Nucleus accumbens (tissue), 56 donors: ENCODE measurements around the gene SNAPC4.

Experiments
- DNase-seq, 56 donors: peaks; one replicate each; lab custom pipeline; 2025; lab: John Stamatoyannopoulos, UW

SNAPC4 gene

GRCh38 chr9:136373300-136374182 lies 26.4 kb downstream of the SNAPC4 start, which contains the start of gene CARD9:
Gene CARD9 (minus strand): TSS chr9:136373669. CDS start chr9:136372078, 1,591 bp downstream.
- DNase-seq: peak in 11 of 56 donors; percentile 19 to 49 (median 36)

GRCh38 chr9:136372561-136373299 lies 27.2 kb downstream of the SNAPC4 start:
- DNase-seq: peak in 11 of 56 donors; percentile 13 to 59 (median 23)

- no peak for DNase-seq
Observed at GRCh38 chr9:136372006-136372405, 28.0 kb downstream of the SNAPC4 start.

- DNase-seq: no peak
Observed at GRCh38 chr9:136371533-136371880, 28.5 kb downstream of the SNAPC4 start.

GRCh38 chr9:136370687-136371532 lies 29.1 kb downstream of the SNAPC4 start:
- no peak for DNase-seq

- no peak for DNase-seq
Observed at GRCh38 chr9:136370037-136370436, 29.9 kb downstream of the SNAPC4 start.

GRCh38 chr9:136368190-136368589 lies 31.8 kb downstream of the SNAPC4 start:
- DNase-seq: no peak

GRCh38 chr9:136367296-136368145 lies 32.4 kb downstream of the SNAPC4 start:
- no peak for DNase-seq

GRCh38 chr9:136366826-136367225 lies 33.1 kb downstream of the SNAPC4 start:
- DNase-seq: no peak

- DNase-seq: peak in 1 of 56 donors; percentile 25
Observed at GRCh38 chr9:136365775-136366222, 34.2 kb downstream of the SNAPC4 start.

- no peak for DNase-seq
Observed at GRCh38 chr9:136364942-136365774, 34.8 kb downstream of the SNAPC4 start.

GRCh38 chr9:136363949-136364748 lies 35.8 kb downstream of the SNAPC4 start:
- DNase-seq: no peak

GRCh38 chr9:136363106-136363948 lies 36.6 kb downstream of the SNAPC4 start, which contains the start of gene DNLZ:
Gene DNLZ (minus strand): TSS chr9:136363744. CDS start chr9:136363714, 30 bp downstream.
- DNase-seq: peak in 55 of 56 donors; percentile 59 to 98 (median 91)

GRCh38 chr9:136362450-136362784 lies 37.6 kb downstream of the SNAPC4 start:
- no peak for DNase-seq

- no peak for DNase-seq
Observed at GRCh38 chr9:136361754-136362449, 38.1 kb downstream of the SNAPC4 start.

- DNase-seq: no peak
Observed at GRCh38 chr9:136361047-136361753, 38.8 kb downstream of the SNAPC4 start.
